ENCODE data around the gene CALD1. TPM values are rescaled to one million over a fixed set of nuclear protein-coding genes. Genes with fewer than 3 reads are reported as not detected.

CALD1 gene
- total RNA-seq, 1 donor from 2014 or later: 1,941 TPM

DNA sequence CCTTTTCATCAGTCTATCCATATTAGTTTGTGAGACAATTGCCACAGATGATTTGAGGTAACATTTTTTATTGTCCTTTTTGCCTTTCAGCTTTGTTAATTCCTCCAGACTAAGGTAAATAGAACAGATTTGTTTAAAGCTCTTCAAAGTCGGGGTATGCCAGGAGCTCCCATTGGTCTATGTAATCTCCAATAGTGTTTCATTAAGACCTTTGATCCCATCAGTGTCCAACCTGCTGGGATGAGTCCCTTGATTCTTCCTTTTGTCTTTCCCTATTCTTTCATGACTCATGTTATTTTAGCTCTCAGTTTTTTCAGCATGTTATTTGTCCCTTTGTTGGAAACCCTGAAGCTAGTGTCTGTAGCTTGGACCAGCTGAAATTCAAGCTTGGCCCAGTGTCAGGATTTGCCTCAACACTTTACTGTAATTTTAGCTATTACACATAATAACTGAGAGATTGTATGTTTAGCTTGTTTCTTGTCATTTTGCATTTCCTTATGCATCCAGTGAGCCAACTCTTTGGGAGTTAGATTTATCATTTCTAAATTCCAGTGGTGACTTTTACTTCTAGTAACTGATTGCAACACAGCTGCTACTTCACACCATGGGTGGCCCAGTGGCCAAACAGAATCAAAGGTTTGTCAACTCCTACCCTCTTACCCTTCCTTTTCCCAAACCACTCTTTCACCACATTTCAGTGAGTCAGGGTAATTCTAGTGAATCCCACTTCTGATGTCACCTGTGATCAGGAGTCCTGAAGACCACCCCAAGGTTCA is 222.1 kb downstream of the CALD1 start:
- no peak overlapping the region for H3K27ac Mint-ChIP-seq (ENCODE audit: unreplicated experiment)
- TF ChIP-seq, protein P1, sequence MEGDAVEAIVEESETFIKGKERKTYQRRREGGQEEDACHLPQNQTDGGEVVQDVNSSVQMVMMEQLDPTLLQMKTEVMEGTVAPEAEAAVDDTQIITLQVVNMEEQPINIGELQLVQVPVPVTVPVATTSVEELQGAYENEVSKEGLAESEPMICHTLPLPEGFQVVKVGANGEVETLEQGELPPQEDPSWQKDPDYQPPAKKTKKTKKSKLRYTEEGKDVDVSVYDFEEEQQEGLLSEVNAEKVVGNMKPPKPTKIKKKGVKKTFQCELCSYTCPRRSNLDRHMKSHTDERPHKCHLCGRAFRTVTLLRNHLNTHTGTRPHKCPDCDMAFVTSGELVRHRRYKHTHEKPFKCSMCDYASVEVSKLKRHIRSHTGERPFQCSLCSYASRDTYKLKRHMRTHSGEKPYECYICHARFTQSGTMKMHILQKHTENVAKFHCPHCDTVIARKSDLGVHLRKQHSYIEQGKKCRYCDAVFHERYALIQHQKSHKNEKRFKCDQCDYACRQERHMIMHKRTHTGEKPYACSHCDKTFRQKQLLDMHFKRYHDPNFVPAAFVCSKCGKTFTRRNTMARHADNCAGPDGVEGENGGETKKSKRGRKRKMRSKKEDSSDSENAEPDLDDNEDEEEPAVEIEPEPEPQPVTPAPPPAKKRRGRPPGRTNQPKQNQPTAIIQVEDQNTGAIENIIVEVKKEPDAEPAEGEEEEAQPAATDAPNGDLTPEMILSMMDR (IDR thresholded peaks at IDR 0.05): no peak
- H3K36me3 Mint-ChIP-seq (ENCODE audit: low read depth): peaks cover under 1% of the 10 kb centered on the region
- DNase-seq (ENCODE audit: low spot score): no peak
- no peaks in the 10 kb centered on the region for H3K27me3 Mint-ChIP-seq (ENCODE audit: low read depth)
- no peak overlapping the region for H3K4me3 Mint-ChIP-seq (ENCODE audit: unreplicated experiment)
- peaks cover 12% of the 10 kb centered on the region for H3K9me3 Mint-ChIP-seq (ENCODE audit: low read depth)
- H3K4me1 Mint-ChIP-seq (ENCODE audit: low read depth): no peaks in the 10 kb centered on the region

DNA sequence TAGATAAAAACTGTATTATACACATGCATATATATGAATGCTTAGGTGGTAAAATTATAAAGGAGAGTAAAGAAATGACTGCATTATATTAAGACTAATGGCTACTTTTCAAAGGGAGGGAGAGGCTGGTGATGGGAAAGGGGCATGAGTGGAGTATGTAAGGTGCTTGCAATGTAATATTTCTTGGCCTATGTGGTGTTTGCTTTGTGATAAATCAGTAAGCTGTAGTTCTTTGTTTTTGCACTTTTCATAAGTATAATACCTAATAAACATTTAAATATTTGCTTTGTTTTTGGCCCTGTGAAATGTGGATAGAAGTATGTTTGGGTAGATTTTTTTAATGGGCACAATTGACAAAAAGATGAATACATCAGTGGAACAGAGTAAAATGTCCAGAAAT is 232.8 kb downstream of the CALD1 start:
- DNase-seq (ENCODE audit: low spot score): no peak
- no peak overlapping the region for H3K27ac Mint-ChIP-seq (ENCODE audit: unreplicated experiment)
- no peaks in the 10 kb centered on the region for H3K4me1 Mint-ChIP-seq (ENCODE audit: low read depth)
- peaks cover 15% of the 10 kb centered on the region for H3K9me3 Mint-ChIP-seq (ENCODE audit: low read depth)
- peaks cover 2% of the 10 kb centered on the region for H3K36me3 Mint-ChIP-seq (ENCODE audit: low read depth)
- TF ChIP-seq, protein P1 (IDR thresholded peaks at IDR 0.05): no peak
- H3K27me3 Mint-ChIP-seq (ENCODE audit: low read depth): peaks cover 1% of the 10 kb centered on the region
- H3K4me3 Mint-ChIP-seq (ENCODE audit: unreplicated experiment): no peak overlapping the region

Other genes with a start within 250 kb of the CALD1 start
- not detected in 3 replicates for gene AKR1B15, start 230.5 kb upstream of the CALD1 start, total RNA-seq
- 26.1 to 29.6 TPM (median 29.5 TPM) in 3 replicates for gene BPGM, start 132.8 kb upstream of the CALD1 start, total RNA-seq
- 0.30 to 0.94 TPM (median 0.69 TPM) in 3 replicates for gene AGBL3, start 206.9 kb downstream of the CALD1 start, total RNA-seq

All from chondrocyte (in vitro differentiated cells).